GM21576 (cell line): Measurements from ENCODE around the gene IFT80.
"Not testable (repeated sequence)": the region's sequence is repeated elsewhere in the genome, so short reads cannot be mapped to it uniquely, and the experiment has no call there.

Experiments used
- ATAC-seq: cut with Tn5 transposase; IDR thresholded peaks from one replicate; pipeline ENCODE4 v1.9.1; 2021; ENCODE audit warnings: mild to moderate bottlenecking, moderate library complexity; ENCODE audit not compliant: unreplicated experiment

IFT80 gene

GRCh38 chr3:160280836-160281235 is 118.2 kb downstream of the IFT80 start:
- ATAC-seq: no peak

- ATAC-seq: no peak
Measured at GRCh38 chr3:160279657-160280056, 119.4 kb downstream of the IFT80 start.

- no peak for ATAC-seq
Measured at GRCh38 chr3:160278210-160278609, 120.8 kb downstream of the IFT80 start.

- no peak for ATAC-seq
Measured at GRCh38 chr3:160265088-160265487, 133.9 kb downstream of the IFT80 start.

GRCh38 chr3:160260587-160261270 is 138.3 kb downstream of the IFT80 start:
- no peak for ATAC-seq

GRCh38 chr3:160259589-160259988 is 139.4 kb downstream of the IFT80 start:
- no peak for ATAC-seq

- no peak for ATAC-seq
Measured at GRCh38 chr3:160257606-160258005, 141.4 kb downstream of the IFT80 start.

- ATAC-seq: no peak
Measured at GRCh38 chr3:160253298-160253697, 145.7 kb downstream of the IFT80 start.

GRCh38 chr3:160247766-160248165 is 151.3 kb downstream of the IFT80 start:
- ATAC-seq: no peak

- ATAC-seq: no peak
Measured at GRCh38 chr3:160245261-160245800, 153.7 kb downstream of the IFT80 start.

- ATAC-seq: not testable (repeated sequence)
Measured at GRCh38 chr3:160240719-160241118, 158.3 kb downstream of the IFT80 start.

- no peak for ATAC-seq
Measured at GRCh38 chr3:160232014-160232413, 167.0 kb downstream of the IFT80 start.

- no peak for ATAC-seq
Measured at GRCh38 chr3:160227419-160227818, 171.6 kb downstream of the IFT80 start.

GRCh38 chr3:160226026-160226907 is 172.8 kb downstream of the IFT80 start:
- ATAC-seq: peak; percentile 25

- peak; percentile 80 for ATAC-seq
Measured at GRCh38 chr3:160225176-160226025, 173.6 kb downstream of the IFT80 start, which contains the start of gene C3orf80. C3orf80 (plus strand) TSS chr3:160225422; CDS start chr3:160225636, 214 bp downstream.

- no peak for ATAC-seq
Measured at GRCh38 chr3:160224811-160225175, 174.2 kb downstream of the IFT80 start.

GRCh38 chr3:160224256-160224655 is 174.8 kb downstream of the IFT80 start:
- no peak for ATAC-seq

GRCh38 chr3:160221019-160221418 is 178.0 kb downstream of the IFT80 start:
- ATAC-seq: no peak

- no peak for ATAC-seq
Measured at GRCh38 chr3:160220038-160220437, 179.0 kb downstream of the IFT80 start.

- ATAC-seq: no peak
Measured at GRCh38 chr3:160218136-160218535, 180.9 kb downstream of the IFT80 start.

GRCh38 chr3:160217675-160218074 is 181.3 kb downstream of the IFT80 start:
- no peak for ATAC-seq
